Measurements from ENCODE around the gene VASH1. TPM values are rescaled to one million over a fixed set of nuclear protein-coding genes. Genes with fewer than 3 reads are reported as not detected.

VASH1 gene
- total RNA-seq, 1 donor from 2014 or later: 28.4 TPM

GRCh38 chr14:76759589-76759988 is 1.7 kb upstream of the VASH1 start:
- Histone ChIP-seq H3K4me1 (peaks cover 10 to 11% of the 10 kb centered on the region in 2 donors), H3K4me3 (no peak overlapping the region), H3K9me3 (no peaks in the 10 kb centered on the region), H3K27ac (no peak overlapping the region), H3K27me3 (no peaks in the 10 kb centered on the region), H3K36me3 (no peaks in the 10 kb centered on the region)
- TF ChIP-seq, protein P1, sequence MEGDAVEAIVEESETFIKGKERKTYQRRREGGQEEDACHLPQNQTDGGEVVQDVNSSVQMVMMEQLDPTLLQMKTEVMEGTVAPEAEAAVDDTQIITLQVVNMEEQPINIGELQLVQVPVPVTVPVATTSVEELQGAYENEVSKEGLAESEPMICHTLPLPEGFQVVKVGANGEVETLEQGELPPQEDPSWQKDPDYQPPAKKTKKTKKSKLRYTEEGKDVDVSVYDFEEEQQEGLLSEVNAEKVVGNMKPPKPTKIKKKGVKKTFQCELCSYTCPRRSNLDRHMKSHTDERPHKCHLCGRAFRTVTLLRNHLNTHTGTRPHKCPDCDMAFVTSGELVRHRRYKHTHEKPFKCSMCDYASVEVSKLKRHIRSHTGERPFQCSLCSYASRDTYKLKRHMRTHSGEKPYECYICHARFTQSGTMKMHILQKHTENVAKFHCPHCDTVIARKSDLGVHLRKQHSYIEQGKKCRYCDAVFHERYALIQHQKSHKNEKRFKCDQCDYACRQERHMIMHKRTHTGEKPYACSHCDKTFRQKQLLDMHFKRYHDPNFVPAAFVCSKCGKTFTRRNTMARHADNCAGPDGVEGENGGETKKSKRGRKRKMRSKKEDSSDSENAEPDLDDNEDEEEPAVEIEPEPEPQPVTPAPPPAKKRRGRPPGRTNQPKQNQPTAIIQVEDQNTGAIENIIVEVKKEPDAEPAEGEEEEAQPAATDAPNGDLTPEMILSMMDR (IDR thresholded peaks at IDR 0.05): no peak
- intact Hi-C loops (cut with DNase I): no loop called here
- DNase-seq (ENCODE audit: low spot score in 2 of 2): no peak

- TF ChIP-seq, protein P1 (IDR thresholded peaks at IDR 0.05): no peak
- Histone ChIP-seq H3K36me3 (no peaks in the 10 kb centered on the region), H3K4me3 (peak overlapping the region; percentile 84 to 88), H3K9me3 (no peaks in the 10 kb centered on the region), H3K27me3 (no peaks in the 10 kb centered on the region), H3K4me1 (peaks cover 10 to 11% of the 10 kb centered on the region in 2 donors), H3K27ac (peak overlapping the region; percentile 74 to 76)
- no peak for DNase-seq (ENCODE audit: low spot score in 2 of 2)
- intact Hi-C loops (cut with DNase I): loop anchor here (2.0 to 10.0 kb wide), 4 partner anchors 24 to 274 kb away; partner anchors contain the start of gene ANGEL1
These were observed 735 bp upstream of the VASH1 start for GRCh38 chr14:76760331-76761135.

- Histone ChIP-seq H3K27ac (peak overlapping the region; percentile 74 to 76), H3K27me3 (no peaks in the 10 kb centered on the region), H3K9me3 (no peaks in the 10 kb centered on the region), H3K4me1 (peaks cover 10 to 11% of the 10 kb centered on the region in 2 donors), H3K36me3 (no peaks in the 10 kb centered on the region), H3K4me3 (peak overlapping the region; percentile 84 to 88)
- TF ChIP-seq, protein P1 (IDR thresholded peaks at IDR 0.05): no peak
- intact Hi-C loops (cut with DNase I): loop anchor here (2.0 to 10.0 kb wide), 4 partner anchors 23 to 273 kb away; partner anchors contain the start of gene ANGEL1
- no peak for DNase-seq (ENCODE audit: low spot score in 2 of 2)
These were observed 717 bp downstream of the VASH1 start for GRCh38 chr14:76761960-76762410.

GRCh38 chr14:76762411-76763095 is 1.3 kb downstream of the VASH1 start:
- H3K9me3 ChIP-seq: no peaks in the 10 kb centered on the region
- no peaks in the 10 kb centered on the region for H3K27me3 ChIP-seq
- peak overlapping the region; percentile 84 to 88 for H3K4me3 ChIP-seq
- H3K4me1 ChIP-seq: peaks cover 10 to 11% of the 10 kb centered on the region in 2 donors
- TF ChIP-seq, protein P1 (IDR thresholded peaks at IDR 0.05): no peak
- H3K27ac ChIP-seq: peak overlapping the region; percentile 74 to 76
- no peak for DNase-seq (ENCODE audit: low spot score in 2 of 2)
- no peaks in the 10 kb centered on the region for H3K36me3 ChIP-seq
- intact Hi-C loops (cut with DNase I): loop anchor here (5.0 to 10.0 kb wide), 3 partner anchors 50 to 272 kb away; partner anchors contain the start of gene ANGEL1

DNA sequence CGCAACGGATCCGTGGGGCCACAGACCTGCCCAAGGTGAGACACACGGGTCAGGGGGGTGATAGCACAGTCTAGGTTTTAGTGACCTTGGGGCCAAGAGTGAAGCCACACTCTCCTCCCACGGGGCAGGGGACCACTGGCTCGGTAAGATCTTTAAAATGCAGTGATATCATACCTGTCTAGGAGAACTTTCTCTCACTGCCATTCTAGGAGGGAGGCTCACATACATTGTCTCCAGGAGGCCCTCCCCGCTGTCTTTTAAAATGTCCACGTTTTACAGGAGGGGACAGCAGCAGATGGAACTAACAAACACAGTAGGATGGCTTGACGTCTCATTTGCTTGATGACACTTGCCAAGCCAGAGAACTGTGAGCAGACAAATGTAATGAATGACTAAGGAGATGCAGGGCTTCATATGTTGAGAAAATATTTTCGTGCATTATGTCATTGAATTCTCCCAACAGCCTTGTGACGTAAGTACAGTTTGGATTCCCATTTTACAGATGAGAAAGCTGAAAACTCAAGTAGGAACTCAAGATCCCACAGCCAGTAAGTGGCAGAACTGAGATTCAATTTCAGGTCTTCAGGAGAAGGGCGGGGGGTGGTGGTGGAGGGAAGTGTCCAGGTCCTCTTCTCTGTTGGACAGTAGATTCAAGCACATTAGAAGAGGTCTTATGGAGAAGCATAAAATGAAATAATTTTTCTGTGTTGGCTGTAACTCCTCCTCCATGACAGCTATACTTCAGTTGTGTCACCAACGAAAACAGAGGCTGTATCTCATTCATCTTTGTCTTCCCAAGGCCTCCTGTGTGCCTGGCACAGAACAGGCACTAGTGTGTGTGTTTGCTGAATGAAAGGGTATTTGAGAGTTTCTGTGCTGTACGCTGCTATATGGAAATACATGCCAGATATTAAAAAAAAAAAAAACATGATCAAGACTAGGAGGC is 2.1 kb downstream of the VASH1 start:
- Histone ChIP-seq H3K27ac (peak overlapping the region; percentile 51 to 74), H3K27me3 (no peaks in the 10 kb centered on the region), H3K4me1 (peaks cover 12 to 17% of the 10 kb centered on the region in 2 donors), H3K9me3 (no peaks in the 10 kb centered on the region), H3K36me3 (no peaks in the 10 kb centered on the region), H3K4me3 (peak overlapping the region; percentile 84 to 88)
- TF ChIP-seq, protein P1 (IDR thresholded peaks at IDR 0.05): no peak
- intact Hi-C loops (cut with DNase I): loop anchor here (5.0 to 10.0 kb wide), 3 partner anchors 49 to 271 kb away; partner anchors contain the start of gene ANGEL1
- no peak for DNase-seq (ENCODE audit: low spot score in 2 of 2)

Data from ascending aorta (tissue), 2 donors.